PC-3 (cell line): ENCODE results near the gene ABHD16A. TPM values are rescaled to one million over a fixed set of nuclear protein-coding genes. Genes with fewer than 3 reads are reported as not detected.

ENCODE experiments used
- ATAC-seq: fragments of 200-7000 bp; cut with Tn5 transposase; 2 replicates; pipeline ENCODE4 v1.9.1; 2020; ENCODE audit warnings: mild to moderate bottlenecking, moderate library complexity
- BruUV-seq: library from RNA; stranded (reverse); fragments of 400-500 nt; replicated peaks from 2 replicates; lab custom pipeline; 2021; lab: Mats Ljungman, UMichigan
- CTCF ChIA-PET: fragments of 300-600 bp; sonication (Branson Sonifier 250); formaldehyde crosslinking; loops from one replicate; lab custom pipeline; 2022; ENCODE audit warnings: antibody characterized with exemption; lab: Charles Lee
- POLR2A ChIA-PET: fragments of 300-600 bp; sonication (Branson Sonifier 250); formaldehyde crosslinking; loops from one replicate; lab custom pipeline; 2022; ENCODE audit warnings: antibody characterized with exemption; ENCODE audit not compliant: unreplicated experiment; lab: Charles Lee
- DNase-seq: peaks from one replicate; pipeline ENCODE4 v3.0.0-alpha.2; 2015
- H2AFZ ChIP-seq: fragments of 300-600 bp; sonication (generic); 2 replicates; pipeline ENCODE4 v1.6.0; 2016; ENCODE audit warnings: antibody characterized with exemption, low read length
- H3F3A ChIP-seq: fragments of 300-600 bp; sonication (generic); one replicate; pipeline ENCODE4 v1.6.0; 2017; ENCODE audit warnings: antibody characterized with exemption, low read length, control low read depth, mild to moderate bottlenecking; ENCODE audit not compliant: unreplicated experiment
- H3K27ac ChIP-seq: fragments of 300-600 bp; sonication (generic); 2 replicates; pipeline ENCODE4 v1.5.1; 2016; ENCODE audit warnings: mild to moderate bottlenecking, low read length
- H3K27me3 ChIP-seq: fragments of 300-600 bp; sonication (generic); 2 replicates; pipeline ENCODE4 v1.6.1; 2016; ENCODE audit warnings: low read length, mixed read lengths
- H3K36me3 ChIP-seq: fragments of 300-600 bp; sonication (generic); 2 replicates; pipeline ENCODE4 v1.6.1; 2016; ENCODE audit warnings: low read depth, mixed run types, low read length, mixed read lengths
- H3K4me1 ChIP-seq: fragments of 300-600 bp; sonication (generic); 2 replicates; pipeline ENCODE4 v1.5.1; 2016; ENCODE audit warnings: low read length; ENCODE audit not compliant: insufficient read depth
- H3K4me2 ChIP-seq: fragments of 300-600 bp; sonication (generic); 2 replicates; pipeline ENCODE4 v1.6.0; 2016; ENCODE audit warnings: low read length
- H3K4me3 ChIP-seq: fragments of 300-600 bp; sonication (generic); 2 replicates; pipeline ENCODE4 v1.5.1; 2016; ENCODE audit warnings: mild to moderate bottlenecking, low read length, mixed read lengths
- H3K79me2 ChIP-seq: fragments of 300-600 bp; sonication (generic); 2 replicates; pipeline ENCODE4 v1.6.1; 2017; ENCODE audit warnings: low read length, mixed read lengths
- H3K9ac ChIP-seq: fragments of 300-600 bp; sonication (generic); 2 replicates; pipeline ENCODE4 v1.6.0; 2016; ENCODE audit warnings: mild to moderate bottlenecking, low read length
- H3K9me2 ChIP-seq: fragments of 300-600 bp; sonication (generic); replicated peaks from 2 replicates; pipeline ENCODE4 v1.6.1; 2016; ENCODE audit warnings: mixed run types, low read length, mixed read lengths
- H3K9me3 ChIP-seq: fragments of 300-600 bp; sonication (generic); 2 replicates; pipeline ENCODE4 v1.6.1; 2016; ENCODE audit warnings: low read length, mixed read lengths
- H4K20me1 ChIP-seq: fragments of 300-600 bp; sonication (generic); 2 replicates; pipeline ENCODE4 v1.6.1; 2016; ENCODE audit warnings: low read length, mixed read lengths
- CTCF ChIP-seq: fragments of 300-600 bp; sonication (generic); conservative IDR thresholded peaks from 2 replicates; pipeline ENCODE4 v1.5.1; 2017; ENCODE audit warnings: antibody characterized with exemption, low read depth, mild to moderate bottlenecking, low read length
- EZH2 ChIP-seq: fragments of 300-600 bp; sonication (generic); IDR thresholded peaks from one replicate; pipeline ENCODE4 v1.6.1; 2017; ENCODE audit warnings: antibody characterized with exemption, mild to moderate bottlenecking, low read length; ENCODE audit not compliant: unreplicated experiment
- EZH2phosphoT487 ChIP-seq: fragments of 300-600 bp; sonication (generic); IDR thresholded peaks from 2 replicates; pipeline ENCODE4 v1.6.1; 2018; ENCODE audit warnings: mild to moderate bottlenecking, antibody characterized with exemption, low read length, borderline replicate concordance
- intact Hi-C: fragments of 100-400 bp; cut with micrococcal nuclease; formaldehyde crosslinking; loops from 2 replicates; pipeline ENCODE4 v1.9.0; 2023
- total RNA-seq: library from RNA; depleted of rRNA; stranded (reverse); fragments of >200 nt; gene quantifications from 2 replicates; pipeline ENCODE4 v1.2.3, GENCODE V29; 2014

Gene ABHD16A
- total RNA-seq, 1 experiment from 2014 or later = 52.0 TPM

- H3K9me2 ChIP-seq = no peaks in the 10 kb centered on the region
- H3K27me3 ChIP-seq = no peaks in the 10 kb centered on the region
- no peak overlapping the region for H3K9ac ChIP-seq
- 0 out of 2 replicates have a peak, but pooled peaks cover 3% of the 10 kb centered on the region for H3K4me1 ChIP-seq
- TF ChIP-seq EZH2 = no peak
- TF ChIP-seq CTCF = no peak
- no peak for TF ChIP-seq EZH2phosphoT487
- no peak overlapping the region for H3K4me3 ChIP-seq
- peaks cover 8% of the 10 kb centered on the region; the same call in 1 of the 2 replicates for H3K36me3 ChIP-seq
- ATAC-seq (no peak), DNase-seq (no peak)
- H3K9me3 ChIP-seq = no peaks in the 10 kb centered on the region
- no peaks in the 10 kb centered on the region for H4K20me1 ChIP-seq
- H2AFZ ChIP-seq = no peak overlapping the region
- H3K79me2 ChIP-seq = no peaks in the 10 kb centered on the region
- BruUV-seq = no TSS peak
- H3K4me2 ChIP-seq = no peak overlapping the region
- H3K27ac ChIP-seq = no peak overlapping the region
- H3F3A ChIP-seq = no peaks in the 10 kb centered on the region
- intact Hi-C loops = no loop called here
- POLR2A ChIA-PET = no interaction called here
- CTCF ChIA-PET = no interaction called here
These were observed 10.2 kb downstream of the ABHD16A start for GRCh38 chr6:31692886-31693285.

DNA sequence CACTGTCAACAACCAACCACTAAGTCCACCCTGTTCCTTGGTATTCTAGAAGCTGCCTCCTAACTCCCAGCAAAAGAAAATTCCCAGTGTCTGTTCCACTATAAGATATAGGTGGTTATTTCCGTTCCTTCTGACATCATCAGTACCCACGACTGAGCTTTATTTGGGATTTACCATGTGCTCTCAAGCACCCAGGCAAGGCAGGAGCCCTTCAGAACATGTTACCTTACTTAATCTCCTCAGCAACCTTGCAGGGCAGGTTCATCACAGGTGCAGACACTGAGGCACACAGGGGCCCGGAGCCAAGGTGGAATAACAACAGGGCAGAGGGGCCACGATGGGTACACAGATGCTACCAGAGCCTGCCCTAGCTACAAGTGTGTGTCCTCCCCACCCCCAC, 10.8 kb downstream of the ABHD16A start:
- Histone ChIP-seq H3K9ac (no peak overlapping the region), H3K36me3 (peaks cover 8% of the 10 kb centered on the region; the same call in 1 of the 2 replicates), H3K27ac (no peak overlapping the region), H3K4me1 (0 out of 2 replicates have a peak, but pooled peaks cover 3% of the 10 kb centered on the region), H3K79me2 (no peaks in the 10 kb centered on the region), H3K9me3 (no peaks in the 10 kb centered on the region), H3K27me3 (no peaks in the 10 kb centered on the region), H4K20me1 (no peaks in the 10 kb centered on the region), H3K4me2 (no peak overlapping the region), H3F3A (no peaks in the 10 kb centered on the region), H2AFZ (no peak overlapping the region), H3K4me3 (no peak overlapping the region), H3K9me2 (no peaks in the 10 kb centered on the region)
- CTCF ChIA-PET = no interaction called here
- intact Hi-C loops = no loop called here
- POLR2A ChIA-PET = no interaction called here
- no peak for DNase-seq
- TF ChIP-seq EZH2phosphoT487 = no peak
- TF ChIP-seq EZH2 = no peak
- TF ChIP-seq CTCF = no peak
- ATAC-seq = no peak
- no TSS peak for BruUV-seq

- Histone ChIP-seq H3K9me2 (no peaks in the 10 kb centered on the region), H4K20me1 (no peaks in the 10 kb centered on the region), H3K9me3 (no peaks in the 10 kb centered on the region), H3K27me3 (no peaks in the 10 kb centered on the region), H2AFZ (no peak overlapping the region), H3K4me3 (no peak overlapping the region), H3K4me1 (0 out of 2 replicates have a peak, but pooled peaks cover 3% of the 10 kb centered on the region), H3K27ac (no peak overlapping the region), H3K36me3 (peaks cover 9% of the 10 kb centered on the region; the same call in 1 of the 2 replicates), H3F3A (no peaks in the 10 kb centered on the region), H3K4me2 (no peak overlapping the region), H3K9ac (no peak overlapping the region), H3K79me2 (no peaks in the 10 kb centered on the region)
- ChIA-PET POLR2A (no interaction called here), CTCF (no interaction called here)
- no TSS peak for BruUV-seq
- TF ChIP-seq CTCF (no peak), EZH2 (no peak), EZH2phosphoT487 (no peak)
- DNase-seq (no peak), ATAC-seq (no peak)
- intact Hi-C loops = no loop called here
These were observed 11.5 kb downstream of the ABHD16A start for GRCh38 chr6:31691564-31692108.
